Activated T-cell treated with anti-CD3 and anti-CD28 coated beads for 1 hour (primary cell): ENCODE measurements around the gene CHTOP.

Experiments used
- DNase-seq: peaks from one replicate; pipeline ENCODE4 v3.0.0-alpha.2; 2020; ENCODE audit warnings: low read depth

Gene CHTOP

DNA sequence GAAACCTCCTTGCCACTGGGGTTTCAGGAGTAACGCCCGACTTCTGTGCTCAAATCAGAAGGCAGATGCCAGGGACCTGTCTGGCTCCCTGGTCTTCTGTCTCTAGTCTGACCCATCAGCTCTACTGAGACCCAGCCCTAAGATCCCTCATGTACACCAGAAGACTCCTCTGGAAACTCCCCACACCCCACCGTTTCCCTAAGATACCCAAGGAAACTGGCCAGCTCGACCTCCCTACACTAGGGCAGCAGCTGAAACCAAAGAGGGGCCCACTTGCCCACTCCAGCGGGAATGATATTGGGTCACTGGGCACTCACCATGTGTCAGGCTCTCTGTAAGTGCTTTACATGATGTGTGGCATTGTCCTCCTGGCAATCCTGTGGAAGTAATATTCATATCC is 20.5 kb upstream of the CHTOP start:
- DNase-seq: no peak

DNA sequence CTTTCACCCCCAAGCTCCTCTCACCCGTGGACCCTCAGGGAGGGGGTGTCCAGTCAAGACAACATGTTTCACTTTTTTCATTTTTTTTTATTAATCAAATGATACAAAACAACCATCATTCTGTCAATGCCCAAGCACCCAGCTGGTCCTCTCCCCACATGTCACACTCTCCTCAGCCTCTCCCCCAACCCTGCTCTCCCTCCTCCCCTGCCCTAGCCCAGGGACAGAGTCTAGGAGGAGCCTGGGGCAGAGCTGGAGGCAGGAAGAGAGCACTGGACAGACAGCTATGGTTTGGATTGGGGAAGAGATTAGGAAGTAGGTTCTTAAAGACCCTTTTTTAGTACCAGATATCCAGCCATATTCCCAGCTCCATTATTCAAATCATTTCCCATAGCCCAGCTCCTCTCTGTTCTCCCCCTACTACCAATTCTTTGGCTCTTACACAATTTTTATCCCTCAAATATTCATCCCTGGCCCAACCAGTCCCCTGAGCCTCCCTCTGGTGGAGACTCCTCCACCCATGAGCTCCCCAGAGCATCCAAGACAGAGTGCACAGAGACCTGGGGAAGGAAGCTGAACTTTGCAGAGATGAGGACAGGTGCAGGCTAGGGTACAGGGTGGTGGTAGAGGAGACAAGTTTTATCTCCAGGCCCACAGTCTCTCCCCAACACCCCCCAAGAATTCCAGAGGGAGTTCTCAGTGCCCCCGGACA is 19.5 kb upstream of the CHTOP start:
- no peak for DNase-seq

- no peak for DNase-seq
Observed at GRCh38 chr1:153614906-153615305, 19.0 kb upstream of the CHTOP start.

DNA sequence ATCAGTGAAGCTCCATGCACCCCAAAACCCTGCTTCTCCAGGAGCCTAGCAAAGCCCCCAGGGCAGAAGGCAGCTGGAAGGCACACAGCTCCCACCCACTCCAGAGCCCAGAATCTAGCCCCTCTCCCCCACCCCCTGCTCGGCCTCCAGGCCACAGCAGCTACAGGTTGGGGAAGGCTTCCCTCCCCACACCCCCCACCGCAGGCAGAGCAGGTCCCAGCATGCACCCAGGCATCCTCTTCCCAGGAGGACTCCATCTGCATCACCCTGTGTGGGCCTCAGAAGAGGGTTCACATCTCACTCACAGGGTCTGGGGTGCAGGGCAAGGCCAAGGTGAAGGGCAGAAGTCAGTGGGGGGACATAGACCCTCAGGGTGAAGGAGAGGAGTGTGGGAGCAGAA is 18.5 kb upstream of the CHTOP start:
- DNase-seq: no peak

DNA sequence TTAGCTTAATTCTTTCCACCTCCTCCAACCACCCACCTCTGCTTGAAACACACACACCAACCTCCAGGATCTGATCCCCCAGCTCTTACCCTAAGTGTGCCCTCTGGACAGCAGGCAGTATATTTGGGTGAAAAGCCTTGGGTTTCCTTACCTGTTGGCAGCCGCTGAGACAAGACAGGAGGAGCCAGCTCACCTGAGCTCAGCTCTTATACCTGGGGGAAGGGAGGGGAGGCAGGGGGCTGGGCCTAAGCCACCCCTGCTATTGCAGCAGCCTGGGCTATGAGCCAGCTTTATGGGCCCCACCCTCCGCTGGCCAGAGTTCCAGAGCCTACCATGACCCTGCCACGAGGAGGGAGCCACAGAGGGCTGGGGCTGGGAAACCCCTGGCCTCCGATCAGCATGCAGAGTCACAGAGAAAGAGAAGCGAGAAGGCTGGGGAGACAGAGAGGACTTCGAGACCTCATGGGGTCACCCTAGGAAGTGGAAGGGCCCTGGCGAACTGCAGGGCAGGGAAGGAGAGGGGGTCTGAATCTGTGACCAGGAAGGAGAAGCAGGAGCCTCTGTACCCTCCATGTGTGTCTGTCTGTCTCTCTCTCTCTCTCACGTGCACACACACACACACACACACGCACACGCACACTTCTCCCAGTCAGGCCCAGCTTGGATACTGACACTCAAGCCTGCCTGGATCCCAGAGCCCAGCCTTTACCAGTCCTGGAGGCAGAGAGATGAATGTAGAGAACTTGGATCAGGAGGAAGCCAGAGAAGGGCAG is 17.5 kb upstream of the CHTOP start, which contains the start of gene S100A14:
Gene S100A14, minus strand, starts transcription at position 182 of the 773 bp plus-strand sequence. CDS start 467 bp downstream, outside the sequence.
- DNase-seq: no peak

GRCh38 chr1:153616917-153617311 is 17.0 kb upstream of the CHTOP start:
- no peak for DNase-seq

DNA sequence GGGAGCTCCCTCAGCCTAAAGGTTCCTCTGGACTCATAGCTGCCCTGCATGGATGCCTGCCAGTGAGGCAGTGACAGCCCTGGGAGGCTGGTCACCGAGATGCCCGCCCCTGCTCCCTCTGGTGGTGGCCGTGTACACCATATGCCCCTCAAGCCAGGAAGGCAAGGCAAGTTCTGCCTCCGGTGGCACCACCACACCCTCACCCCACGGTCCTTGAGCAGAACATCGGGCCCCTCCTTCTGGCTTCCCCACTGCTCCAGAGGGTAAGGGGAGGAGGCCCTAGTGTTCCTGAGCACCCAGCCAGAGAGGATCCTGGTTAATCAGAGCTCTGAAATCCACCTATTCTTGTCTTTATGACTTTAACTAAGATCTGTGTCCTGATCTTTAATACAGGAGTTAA is 16.2 kb upstream of the CHTOP start:
- DNase-seq: no peak

- DNase-seq: no peak
Observed at GRCh38 chr1:153619171-153619570, 14.7 kb upstream of the CHTOP start.

GRCh38 chr1:153623101-153623500 is 10.8 kb upstream of the CHTOP start:
- DNase-seq: no peak

DNA sequence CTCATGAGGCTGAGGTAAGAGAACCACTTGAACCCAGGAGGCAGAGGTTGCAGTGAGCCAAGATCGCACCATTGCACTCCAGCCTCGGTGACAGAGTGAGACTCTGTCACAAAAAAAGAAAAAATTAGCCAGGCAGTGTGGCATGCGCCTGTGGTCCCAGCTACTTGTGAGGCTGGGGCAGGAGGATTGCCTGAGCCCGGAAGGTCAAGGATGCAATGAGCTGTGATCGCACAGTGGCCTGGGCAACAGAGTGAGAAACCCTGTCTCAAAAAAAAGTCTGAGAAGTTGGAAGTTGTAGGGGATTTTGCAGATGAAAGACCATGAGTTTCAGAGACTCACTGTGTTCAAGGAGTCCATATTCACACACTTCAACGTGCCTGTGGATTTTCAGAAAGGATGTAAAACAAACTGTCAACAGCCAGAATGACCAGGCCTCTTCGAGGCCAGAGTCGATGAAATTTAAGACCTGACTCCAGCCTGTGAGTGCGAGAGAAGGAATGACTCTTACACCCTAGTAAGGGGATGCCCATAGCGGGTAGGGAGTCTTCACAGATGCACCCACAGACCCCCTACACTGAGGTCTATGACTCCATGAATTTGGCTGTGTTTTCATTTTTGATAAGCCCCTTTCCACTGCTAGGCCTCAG is 8.8 kb upstream of the CHTOP start:
- no peak for DNase-seq

DNA sequence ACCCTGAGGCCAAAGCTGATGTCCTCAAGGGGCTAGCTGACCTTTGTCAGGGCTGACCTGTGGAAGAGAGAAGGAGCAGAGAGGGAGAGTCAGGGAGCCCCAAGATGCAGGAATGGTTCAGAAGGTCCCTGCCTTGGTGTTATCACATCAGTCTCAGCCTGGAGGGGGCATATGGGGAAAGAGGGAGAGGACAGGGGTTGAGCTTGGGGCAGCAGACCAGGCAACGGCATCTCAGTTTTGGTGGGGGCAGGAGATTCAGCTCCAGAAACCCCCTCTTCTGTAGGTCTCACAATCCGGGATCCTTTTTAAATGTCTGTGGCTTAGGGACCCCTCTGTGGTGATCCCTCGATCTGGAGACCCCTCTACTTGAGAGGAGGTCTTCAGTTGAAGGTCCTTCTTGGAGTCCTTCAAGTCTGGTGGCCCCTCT is 7.4 kb upstream of the CHTOP start:
- DNase-seq: no peak

- no peak for DNase-seq
Observed at GRCh38 chr1:153626904-153627714, 6.8 kb upstream of the CHTOP start, which contains the start of gene S100A13. Gene S100A13, minus strand, starts transcription at chr1:153627505. Its CDS starts 1,033 bp downstream, at chr1:153626472.

DNA sequence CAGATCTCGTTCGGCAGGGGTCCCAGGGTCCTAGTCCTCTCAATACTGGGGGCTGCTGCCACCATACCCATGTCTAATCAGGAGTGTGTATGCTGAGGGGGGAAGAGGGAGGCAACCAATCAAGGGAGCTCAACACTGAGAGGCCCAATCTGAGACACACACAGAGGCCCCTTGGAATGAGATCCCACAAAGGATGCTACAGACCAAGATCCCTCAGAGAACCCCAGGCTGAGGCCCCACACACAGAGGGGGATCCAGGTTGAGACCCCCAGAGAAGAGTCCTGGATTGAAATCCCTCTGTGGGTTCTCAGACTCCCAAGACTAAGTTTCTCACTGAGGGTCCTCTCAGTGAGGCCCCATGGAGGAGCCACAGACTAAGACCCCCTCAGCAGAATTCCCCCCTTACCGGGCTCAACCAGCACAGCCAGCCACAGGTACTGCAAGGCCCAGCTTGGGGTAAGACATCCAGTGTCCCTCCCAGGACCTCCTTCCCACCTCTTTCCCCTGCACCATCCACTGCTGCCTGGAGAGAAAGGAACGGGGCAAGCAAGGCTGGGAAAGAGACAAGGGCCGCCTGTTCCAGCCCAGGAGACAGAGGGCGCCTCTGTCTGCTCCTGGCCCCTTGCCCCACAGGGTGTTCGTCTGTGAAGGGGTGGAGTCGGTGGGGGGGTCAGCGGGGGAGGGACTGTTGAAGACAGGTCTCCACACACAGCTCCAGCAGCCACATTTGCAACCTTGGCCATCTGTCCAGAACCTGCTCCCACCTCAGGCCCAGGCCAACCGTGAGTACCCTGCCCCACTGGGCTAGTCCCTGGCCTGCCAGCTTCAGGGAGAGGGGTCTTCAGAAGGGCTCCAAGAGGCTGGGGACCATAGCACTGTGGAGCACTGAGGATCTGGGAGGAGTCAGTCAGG is 5.9 kb upstream of the CHTOP start, which contains the start of gene S100A1:
Gene S100A1, plus strand, starts transcription at position 720 of the 912 bp plus-strand sequence. CDS start 2,088 bp downstream, outside the sequence.
- no peak for DNase-seq

DNA sequence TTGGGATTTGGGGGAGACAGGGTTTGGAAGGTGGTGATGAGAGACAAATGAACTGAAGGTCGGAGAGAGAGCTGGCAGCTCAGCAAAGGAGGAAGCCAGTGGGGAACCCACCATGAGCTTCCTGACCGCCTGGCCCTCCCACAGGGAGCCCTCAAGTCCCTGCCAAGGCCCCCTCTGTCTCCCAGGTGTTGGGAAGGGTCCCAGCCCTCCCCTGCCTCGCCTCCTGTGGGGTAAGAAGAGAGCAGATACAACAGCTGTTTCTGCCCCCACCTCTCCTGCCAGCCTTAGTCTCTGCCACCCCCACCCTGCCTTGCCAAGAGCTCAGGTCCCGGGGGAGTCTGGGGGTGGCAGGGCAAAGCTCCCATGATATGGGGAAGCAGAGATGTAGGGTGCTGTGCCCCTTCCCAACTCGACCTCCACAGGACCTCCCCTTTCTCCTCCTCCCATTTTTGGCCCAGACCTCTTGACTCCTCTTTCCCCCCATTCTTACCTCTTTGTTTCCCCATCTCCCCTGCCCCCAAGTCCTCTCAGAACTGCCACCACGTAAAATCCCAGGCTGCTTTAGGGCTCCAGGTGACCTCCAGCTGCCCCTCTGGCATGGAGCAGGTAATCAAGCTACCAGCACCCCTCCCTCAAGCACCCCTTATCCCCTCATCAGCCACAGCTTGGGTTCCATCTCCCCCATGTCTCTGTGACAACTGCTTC is 5.1 kb upstream of the CHTOP start:
- DNase-seq: no peak

DNA sequence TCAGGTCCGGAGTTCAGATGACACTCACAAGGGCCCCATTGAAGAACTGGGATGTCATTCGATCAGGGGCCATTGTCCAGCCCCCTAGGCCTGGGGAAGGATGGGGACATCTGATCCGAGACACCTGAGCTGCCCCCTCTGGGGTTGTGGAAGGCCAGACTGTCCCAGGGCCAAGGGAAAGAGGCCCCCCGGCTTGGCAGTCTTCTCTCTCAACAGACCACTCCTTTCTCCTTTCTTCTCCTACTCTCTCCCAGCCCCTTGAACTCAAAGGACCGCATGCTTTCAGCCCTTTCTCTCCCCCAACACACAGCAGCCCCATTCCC is 4.6 kb upstream of the CHTOP start:
- no peak for DNase-seq

DNA sequence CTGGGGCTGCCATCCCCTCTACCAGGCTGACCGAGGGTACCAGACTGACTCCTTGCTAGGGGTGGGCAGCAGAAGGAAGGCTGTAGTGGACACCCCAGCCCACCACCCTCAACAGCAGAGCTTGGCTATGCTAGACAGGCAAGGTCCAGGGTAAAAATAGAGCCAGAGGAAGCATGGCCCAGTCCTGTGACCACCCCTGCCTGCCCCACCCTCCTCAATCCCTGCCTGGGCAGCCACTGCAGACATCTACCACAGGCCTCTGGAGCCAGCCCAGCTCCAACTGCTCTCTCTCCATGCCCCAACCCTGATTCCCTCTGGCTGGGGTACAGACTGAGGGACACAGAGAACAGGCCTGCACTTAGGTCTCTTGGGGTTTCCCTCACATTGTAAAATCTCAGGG is 3.9 kb upstream of the CHTOP start:
- DNase-seq: no peak

GRCh38 chr1:153630384-153630783 is 3.5 kb upstream of the CHTOP start:
- no peak for DNase-seq

GRCh38 chr1:153631047-153632022 is 2.5 kb upstream of the CHTOP start:
- no peak for DNase-seq

DNA sequence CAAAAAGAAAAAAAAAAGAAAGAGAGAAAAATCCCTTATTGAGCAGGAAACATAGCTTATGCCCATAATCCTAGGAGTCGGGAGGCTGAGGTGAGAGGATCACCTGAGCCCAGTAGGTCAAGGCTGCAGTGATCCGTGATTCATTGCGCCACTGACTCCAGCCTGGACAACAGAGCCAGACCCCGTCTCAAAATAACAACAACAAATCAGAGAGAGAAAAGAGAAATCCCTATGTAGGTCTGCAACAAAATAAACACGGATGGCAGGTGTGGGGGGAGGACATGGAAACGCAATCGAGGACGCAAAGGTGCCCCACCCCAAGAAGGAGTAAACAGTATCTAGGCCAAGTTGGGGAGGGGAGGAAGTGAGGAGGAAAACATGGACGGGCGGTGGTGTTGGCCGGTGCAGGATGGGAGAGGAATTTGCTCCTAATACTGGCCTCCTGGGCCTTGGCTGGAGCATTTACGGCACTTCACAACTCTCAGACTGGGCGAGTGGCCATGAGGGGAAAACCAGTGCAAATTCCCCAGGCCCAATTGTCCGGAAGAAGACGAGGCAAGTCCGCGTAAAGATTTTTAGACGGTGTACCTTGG is 609 bp upstream of the CHTOP start:
- DNase-seq: no peak
